ENCODE data around the gene GALNS.
A peak's percentile ranks its signal among the peaks of the same experiment; 100 is the strongest.

Gene GALNS

GRCh38 chr16:88874938-88875599 lies 18.3 kb upstream of the GALNS start:
- no peak for DNase-seq

DNA sequence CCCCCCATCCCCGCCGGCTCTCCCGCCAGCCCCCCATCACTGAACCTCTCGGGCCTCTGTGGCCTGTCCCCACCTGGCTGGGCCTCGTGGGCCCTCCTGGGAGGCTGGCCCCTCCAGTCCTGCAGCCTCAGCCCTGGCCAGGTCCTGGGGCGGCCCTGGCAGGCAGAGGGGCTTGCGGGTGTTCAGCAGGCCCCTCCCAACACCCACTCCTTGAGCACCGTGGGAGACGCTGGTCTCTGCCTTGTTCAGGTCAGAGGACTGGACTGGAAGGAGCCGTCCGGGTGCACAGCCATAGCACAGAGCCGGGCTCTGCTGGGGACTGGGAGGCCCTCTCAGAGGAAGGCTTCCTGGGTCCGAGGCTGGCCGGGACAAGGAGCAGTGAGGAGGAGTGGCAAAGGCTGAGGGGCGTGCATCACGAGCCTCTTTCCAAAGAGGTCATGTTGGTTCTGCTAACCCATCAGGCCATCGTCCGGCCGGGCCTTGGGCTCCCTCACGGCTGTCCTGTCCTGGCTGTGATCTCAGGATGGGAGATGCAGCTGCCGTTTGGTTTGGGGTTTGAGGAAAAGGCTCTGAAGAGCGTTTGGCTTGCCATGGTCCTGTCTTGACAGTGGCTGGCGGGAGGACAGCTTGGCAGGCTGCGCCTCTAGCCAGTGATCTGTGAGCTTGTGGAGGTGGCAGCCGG lies 16.0 kb upstream of the GALNS start:
- DNase-seq: no peak

- DNase-seq: no peak
Observed at GRCh38 chr16:88871730-88872416, 15.1 kb upstream of the GALNS start.

GRCh38 chr16:88871349-88871702 lies 14.6 kb upstream of the GALNS start:
- DNase-seq: no peak

DNA sequence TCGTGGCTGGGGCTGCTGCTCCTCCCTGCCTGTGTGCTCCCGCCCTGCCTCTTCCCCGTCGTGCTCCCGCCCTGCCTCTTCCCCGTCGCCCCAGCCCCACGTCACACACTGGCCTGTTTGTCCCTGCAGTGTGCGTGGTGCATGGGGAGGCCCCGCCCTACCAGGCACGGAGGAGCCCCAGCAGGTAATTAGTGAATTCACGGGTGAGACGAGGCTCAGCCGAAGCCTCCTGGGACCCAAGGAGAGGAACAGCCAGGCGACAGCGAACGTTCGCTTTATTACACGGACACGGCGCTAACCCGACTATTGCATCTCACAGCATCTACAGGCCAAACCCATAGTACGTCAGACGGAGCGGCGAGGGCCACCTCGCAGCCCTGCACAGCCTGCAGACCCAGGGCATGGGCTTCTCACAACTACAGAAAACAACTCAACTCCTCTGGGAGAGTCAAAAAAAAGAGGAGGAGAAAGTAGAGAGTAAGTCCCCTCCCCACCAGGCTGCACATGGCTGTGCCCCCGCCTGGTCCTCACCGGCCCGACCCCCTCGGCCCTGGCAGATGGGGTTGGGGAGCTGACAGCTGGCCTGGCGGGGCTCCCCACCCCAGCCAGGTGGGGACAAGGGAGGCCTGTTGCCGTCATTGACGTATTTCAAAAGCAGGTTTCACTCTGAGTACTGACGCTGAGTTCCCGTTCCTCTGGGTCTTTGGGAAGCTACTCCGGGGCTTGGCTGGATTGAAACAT lies 14.0 kb upstream of the GALNS start:
- no peak for DNase-seq

DNA sequence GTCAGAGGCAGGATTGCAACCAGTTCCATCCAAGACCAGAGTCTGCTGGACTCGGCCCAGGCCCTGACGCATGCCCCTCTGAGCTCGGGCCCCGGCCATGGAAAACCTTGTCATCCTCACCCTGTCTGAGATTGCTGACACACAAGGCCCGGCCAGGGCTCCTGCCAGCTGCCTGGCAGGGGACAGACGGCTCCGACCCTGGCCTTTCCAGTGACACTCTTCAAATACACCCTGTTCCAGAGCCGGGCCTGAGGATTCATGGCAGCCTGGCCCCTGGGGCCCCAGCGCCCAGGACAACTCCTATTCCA lies 12.9 kb upstream of the GALNS start:
- DNase-seq: no peak

DNA sequence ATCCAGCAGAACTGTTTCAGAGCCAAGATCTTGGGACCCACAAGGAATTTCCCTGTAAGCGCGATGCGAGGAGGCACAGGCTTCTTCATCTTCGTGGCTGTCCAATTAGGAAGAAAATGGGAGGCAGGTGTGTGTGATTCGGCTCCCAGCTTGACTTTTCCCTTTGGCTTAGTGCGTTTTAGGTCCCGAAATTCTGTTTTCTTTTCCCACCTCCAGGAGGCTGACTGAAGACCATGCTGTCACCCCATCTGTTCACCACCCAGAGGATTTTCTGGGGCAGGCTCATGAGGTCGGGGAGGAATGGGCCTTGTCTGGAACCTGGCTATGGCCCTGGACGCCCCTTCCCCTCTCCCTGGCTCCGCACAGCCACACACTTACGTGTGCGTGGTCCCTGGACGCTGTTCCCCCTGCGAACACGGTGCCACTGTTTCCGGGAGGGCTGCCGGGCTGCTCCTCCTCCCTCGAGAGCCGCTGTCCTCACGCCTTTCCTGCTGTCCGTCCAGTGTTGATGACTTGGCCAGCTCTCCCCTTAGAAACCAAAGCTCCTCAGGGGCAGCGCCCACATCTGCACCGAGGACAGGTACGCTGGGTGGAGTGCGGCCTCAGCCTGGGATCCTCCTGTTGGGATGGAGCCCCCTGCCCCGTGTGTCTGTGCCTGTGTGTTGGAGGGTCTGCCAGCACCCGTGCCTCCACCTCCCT lies 12.4 kb upstream of the GALNS start:
- no peak for DNase-seq

DNA sequence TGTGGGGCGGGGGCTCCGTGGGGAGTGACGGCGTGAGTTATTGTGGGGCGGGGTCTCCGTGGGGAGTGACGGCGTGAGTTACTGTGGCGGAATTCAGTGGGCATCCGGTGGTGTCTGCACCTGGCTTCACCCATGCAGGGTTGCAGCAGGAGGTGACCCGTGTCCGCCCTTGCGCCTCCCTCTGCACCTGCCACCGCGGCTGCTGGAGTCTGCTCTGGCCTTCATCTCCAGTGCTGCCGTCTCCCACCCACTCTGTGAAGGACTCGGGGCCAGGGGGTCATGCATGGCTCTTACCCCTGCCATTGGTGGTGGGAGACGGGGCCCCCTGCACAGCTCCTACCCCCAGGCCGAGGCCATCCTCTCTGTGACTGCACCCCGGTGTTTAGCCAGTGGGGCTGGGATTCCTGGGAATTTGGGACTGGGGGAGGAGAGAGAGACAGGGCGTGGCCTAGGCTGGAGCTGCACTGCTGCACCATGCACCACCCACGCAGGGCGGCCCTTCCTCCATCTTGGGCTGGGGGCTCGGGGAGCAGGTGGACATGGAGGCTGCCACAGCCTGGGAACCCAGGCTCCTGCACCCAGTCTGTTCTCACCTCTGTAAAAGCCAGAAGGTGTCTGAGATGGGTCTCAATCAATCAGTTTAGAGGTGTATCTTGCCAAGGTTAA lies 11.0 kb upstream of the GALNS start:
- no peak for DNase-seq

DNA sequence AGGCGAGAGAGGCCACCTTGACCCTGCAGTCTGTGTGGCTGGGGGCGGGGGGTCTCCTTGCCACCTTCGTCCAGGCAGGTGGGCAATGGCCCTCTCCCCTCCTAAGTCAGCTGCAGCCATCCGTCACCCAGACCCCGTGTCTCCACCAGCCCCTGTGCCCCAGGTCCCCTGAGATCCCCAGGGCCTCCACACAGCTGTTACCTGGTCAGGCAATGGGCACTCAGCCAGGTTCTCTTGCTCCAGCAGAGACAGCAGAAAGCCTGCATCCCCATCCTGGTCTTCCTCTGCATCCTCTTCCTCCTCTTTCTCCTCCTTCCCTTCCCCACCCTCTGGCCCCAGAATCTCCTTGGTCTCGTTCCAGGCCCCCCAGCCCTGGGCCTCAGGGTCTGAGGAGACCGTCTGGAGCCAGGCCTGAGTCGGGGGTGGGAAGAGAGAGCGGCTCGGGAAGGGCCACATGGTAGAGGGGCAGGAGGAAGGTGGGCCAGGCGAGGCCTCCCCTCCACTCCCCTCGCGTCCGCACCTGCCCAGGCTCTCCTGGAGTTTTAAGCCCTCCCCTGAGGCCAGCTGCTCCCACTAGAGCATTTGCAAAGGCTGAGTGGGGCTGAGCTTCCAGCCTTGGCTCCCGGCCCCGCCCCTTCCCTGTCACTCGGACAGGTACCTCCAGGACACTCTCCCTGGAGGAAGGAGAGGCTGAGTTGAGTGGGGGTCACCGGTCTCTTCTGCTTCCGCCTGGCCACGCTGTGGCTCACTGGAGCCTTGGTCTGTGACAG lies 9.6 kb upstream of the GALNS start, which contains the start of gene PABPN1L:
PABPN1L (minus strand) TSS at position 510 of the 770 bp plus-strand sequence; CDS start at position 456, 54 bp downstream.
- DNase-seq: no peak

GRCh38 chr16:88865742-88866141 lies 9.0 kb upstream of the GALNS start:
- no peak for DNase-seq

DNA sequence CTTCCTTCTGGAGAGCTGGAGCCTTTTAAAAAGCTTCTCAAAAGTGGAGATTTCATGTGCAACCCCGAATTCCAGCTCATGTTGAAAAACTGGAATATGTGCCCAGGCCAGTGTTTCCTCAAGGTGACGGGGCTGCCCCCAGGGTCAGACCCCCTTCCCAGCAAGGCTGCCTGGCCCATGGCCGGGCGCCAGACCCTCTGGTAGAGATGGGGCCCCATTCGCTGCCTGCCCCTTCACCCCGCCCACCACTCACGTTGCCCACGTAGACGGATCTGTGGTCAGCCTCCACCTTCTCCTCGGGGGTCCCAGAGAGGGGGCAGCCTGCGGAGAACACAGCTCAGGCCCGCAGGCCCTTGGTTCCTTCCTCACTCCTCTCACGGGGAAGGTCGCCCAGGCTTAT lies 8.6 kb upstream of the GALNS start:
- no peak for DNase-seq

GRCh38 chr16:88864521-88864920 lies 7.8 kb upstream of the GALNS start:
- no peak for DNase-seq

DNA sequence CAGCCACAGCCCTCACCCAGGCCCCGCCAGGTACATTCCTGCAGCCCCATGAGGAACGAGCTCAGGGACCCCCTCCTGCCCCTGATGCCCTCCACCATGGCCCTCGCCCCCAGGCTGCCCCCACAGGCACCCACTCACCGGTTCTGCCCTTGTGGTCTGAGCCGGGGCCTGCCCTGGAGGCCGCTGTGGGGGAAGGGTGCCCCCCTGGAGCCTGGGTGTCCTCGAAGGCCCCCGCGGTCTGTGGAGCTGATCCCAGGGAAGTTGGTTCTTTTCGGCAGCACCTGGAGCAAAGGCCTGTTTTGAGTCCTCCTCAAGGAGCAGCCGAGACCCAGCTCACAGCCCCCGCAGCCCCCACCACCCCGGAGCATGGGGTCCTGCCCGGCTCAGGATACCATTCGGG lies 7.4 kb upstream of the GALNS start:
- DNase-seq: no peak

DNA sequence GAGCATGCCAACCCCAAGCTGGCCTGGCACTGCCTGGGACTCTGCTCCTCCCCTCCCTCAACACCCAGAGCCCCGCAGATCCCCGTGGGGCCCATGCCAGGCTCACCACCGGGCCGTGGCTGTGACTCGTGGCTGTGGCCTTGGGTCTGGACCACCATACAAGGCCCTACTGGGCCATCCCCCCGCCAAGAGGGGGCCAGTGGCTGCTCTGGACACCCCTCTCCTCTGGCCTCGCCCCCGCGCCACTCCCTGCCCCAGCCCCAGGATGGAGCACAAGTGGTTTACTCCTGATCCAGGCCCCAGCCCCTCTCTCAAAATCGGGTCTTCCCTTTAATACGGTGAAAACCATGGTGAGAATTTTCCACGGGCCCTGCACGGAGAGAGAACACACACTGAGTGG lies 6.7 kb upstream of the GALNS start:
- DNase-seq: no peak

DNA sequence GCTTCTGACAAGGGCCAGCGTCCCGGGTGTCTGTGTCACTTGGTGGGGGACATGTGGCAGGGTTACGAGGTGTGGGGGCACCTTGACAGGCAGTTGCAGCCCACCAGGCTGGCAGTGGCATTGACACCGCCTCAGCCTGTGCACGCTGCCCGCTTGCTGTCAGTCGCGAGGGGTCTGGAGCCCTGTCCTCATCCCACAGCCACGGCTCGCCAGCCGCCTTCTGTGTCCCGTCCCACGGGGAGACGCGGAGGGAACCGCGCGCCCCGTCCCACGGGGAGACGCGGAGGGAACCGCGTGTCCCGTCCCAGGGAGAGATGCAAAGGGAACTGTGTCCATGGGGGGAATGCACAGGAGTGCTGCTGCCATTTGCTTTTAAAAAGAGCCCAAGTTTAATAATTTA lies 6.2 kb upstream of the GALNS start:
- DNase-seq: no peak

DNA sequence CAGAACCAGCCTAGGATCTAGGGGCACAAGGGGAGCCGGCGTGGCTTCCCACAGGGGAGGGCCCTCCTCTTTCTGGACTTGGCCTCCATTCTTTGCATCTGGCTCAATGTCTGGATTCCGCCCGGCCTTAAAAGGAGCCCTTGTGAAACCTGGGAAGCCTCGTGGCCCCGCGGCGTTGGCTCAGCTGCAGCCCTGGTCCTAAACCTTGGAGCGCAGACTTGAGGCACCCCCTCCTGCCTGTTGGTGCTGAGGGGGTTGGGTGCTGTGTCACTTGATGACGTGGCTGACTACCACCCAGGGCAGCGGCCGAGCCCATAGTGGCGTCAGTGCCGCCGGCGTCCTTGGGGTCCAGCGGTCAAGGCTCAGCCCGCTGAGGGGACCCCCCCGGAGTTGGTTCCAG lies 4.6 kb upstream of the GALNS start:
- no peak for DNase-seq

DNA sequence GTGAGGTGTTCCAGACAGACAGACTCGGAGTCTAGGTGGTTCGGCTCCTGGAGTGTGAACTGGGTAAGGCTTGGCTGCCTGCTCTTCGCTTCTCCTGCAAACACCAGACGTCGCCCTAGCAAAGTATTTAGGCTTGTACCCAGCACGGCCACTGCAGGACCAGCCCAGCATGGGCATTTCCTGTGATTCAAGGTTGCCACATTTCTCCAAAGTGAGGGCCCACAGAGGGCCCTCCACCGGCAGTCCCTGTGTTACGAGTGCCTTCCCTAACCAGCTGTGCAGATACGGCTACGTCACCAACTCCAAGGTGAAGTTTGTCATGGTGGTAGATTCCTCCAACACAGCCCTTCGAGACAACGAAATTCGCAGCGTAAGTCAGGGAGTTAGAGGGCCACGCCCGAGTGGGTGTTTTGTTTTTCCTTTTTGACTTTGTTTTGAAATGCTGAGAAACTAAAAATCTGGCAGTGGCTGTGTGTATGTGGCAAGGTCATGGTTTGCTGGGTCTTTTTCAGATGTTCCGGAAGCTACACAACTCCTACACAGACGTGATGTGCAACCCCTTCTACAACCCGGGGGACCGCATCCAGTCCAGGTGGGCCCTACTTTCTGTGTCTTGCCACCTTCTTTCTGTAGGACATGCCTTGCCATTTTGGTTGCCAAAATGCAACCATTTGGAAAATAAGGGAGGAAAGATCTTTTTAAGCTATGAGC lies 2.8 kb upstream of the GALNS start:
- DNase-seq: no peak

GRCh38 chr16:88857728-88858339 lies 1.1 kb upstream of the GALNS start:
- DNase-seq: peak; percentile 73

DNA sequence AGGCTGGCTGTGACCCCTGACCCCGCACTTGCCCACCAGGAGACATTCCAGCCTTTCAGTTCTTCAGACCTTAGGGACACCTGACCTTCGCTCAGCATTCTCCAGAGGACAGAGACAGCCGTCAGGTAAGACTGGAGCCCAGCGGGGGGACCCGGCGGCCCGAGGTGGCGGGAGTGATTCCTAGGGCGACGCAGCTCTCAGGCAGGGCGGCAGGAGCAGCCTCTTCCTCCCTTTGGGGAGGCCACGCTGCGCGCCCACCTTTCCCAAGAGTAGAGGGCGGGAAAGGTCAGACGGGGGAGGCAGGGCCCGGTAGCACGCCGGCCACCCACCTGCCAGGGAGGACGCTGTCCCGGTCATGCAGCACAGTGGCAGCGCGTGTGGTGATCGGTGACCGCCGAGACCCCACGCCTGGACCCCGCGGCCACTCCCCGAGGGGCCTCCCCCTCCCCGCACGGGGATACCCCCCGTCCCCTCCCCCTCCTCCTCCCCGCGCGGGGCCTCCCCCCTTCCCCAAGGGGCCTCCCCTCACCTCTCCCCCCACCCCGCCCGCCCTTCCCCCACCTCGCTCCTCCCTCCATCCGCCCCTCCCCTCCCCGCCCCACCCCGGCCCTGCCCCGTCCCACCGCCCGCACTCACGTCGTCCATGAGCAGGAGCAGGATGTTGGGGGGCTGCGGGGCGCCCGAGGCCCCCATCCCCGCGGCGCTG lies 472 bp downstream of the GALNS start:
- no peak for DNase-seq

DNA sequence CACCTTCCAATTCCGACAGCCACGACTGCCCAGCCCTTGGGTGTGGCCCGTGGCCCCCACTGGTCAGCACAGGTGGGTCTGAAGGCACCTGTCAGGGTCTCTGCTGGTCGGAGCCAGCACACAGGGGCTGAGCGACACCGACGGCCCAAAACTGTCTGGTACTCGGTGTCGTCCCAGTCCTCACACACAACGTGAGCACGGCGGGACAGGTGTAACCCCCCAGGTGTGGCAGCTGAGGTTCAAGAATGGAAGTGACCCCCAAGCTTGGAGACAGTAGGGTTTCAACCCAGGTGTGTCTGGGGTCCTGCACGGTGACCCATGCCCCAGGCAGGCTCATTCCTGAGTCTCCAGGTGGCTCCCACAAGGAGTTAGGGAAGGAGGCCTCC lies 1.0 kb downstream of the GALNS start:
- no peak for DNase-seq

All from right hindlimb (tissue), 1 donor.